Cardiac fibroblast (primary cell): Measurements from ENCODE around the gene TMEM178B.

Experiments used
- DNase-seq, 2 donors: peaks; one replicate each; pipeline versions ENCODE4 v3.0.0 to v3.0.0-alpha.2; 2010; ENCODE audit warnings: low read depth in 2 of 2
- H3K4me3 ChIP-seq, 2 donors: replicated peaks in 1 of 2; 1 replicate in 1 of 2; 2 replicates in 1 of 2; pipeline ENCODE4 v1.5.1; 2011; ENCODE audit warnings: low read depth in 2 of 2, low read length in 2 of 2, mild to moderate bottlenecking in 2 of 2, moderate library complexity in 1 of 2
- CTCF ChIP-seq: IDR thresholded peaks from one replicate; pipeline ENCODE4 v1.5.1; 2011; ENCODE audit warnings: low read depth, mild to moderate bottlenecking, low read length, inconsistent platforms

Gene TMEM178B

GRCh38 chr7:141042222-141043193 is 31.4 kb upstream of the TMEM178B start:
- TF ChIP-seq CTCF: no peak
- peak in 1 of 2 donors; percentile 29 for DNase-seq

GRCh38 chr7:141043616-141044015 is 30.2 kb upstream of the TMEM178B start:
- DNase-seq: peak in 1 of 2 donors; percentile 11
- TF ChIP-seq CTCF: no peak
- no peak overlapping the region for H3K4me3 ChIP-seq

More at GRCh38 chr7:141042222-141043193, 31.4 kb upstream of the TMEM178B start:
- H3K4me3 ChIP-seq: no peak overlapping the region

- TF ChIP-seq CTCF: no peak
- DNase-seq: peak in 1 of 2 donors; percentile 52
- H3K4me3 ChIP-seq: no peak overlapping the region
Measured at GRCh38 chr7:141045126-141045841, 28.6 kb upstream of the TMEM178B start.

GRCh38 chr7:141045842-141046620 is 27.8 kb upstream of the TMEM178B start:
- peak in 1 of 2 donors; percentile 69 for DNase-seq
- H3K4me3 ChIP-seq: no peak overlapping the region
- TF ChIP-seq CTCF: no peak

GRCh38 chr7:141053626-141054025 is 20.2 kb upstream of the TMEM178B start:
- no peak overlapping the region for H3K4me3 ChIP-seq
- no peak for TF ChIP-seq CTCF
- no peak for DNase-seq

- no peak for DNase-seq
- H3K4me3 ChIP-seq: no peak overlapping the region
- no peak for TF ChIP-seq CTCF
Measured at GRCh38 chr7:141055146-141055545, 18.7 kb upstream of the TMEM178B start.
